CD14-positive monocyte (primary cell): ENCODE data around the gene CLDN6. TPM values are rescaled to one million over a fixed set of nuclear protein-coding genes. Genes with fewer than 3 reads are reported as not detected.

Experiments
- DNase-seq, 3 donors: peaks; one replicate each; pipeline ENCODE4 v3.0.0-alpha.2; 2011 to 2022
- H2AFZ ChIP-seq: 2 replicates; pipeline ENCODE4 v1.6.0; 2012; ENCODE audit warnings: mild to moderate bottlenecking, low read depth, low read length, inconsistent platforms; ENCODE audit not compliant: insufficient read depth, poor library complexity, severe bottlenecking
- H3K27ac ChIP-seq, 2 donors: 1 replicate in 1 of 2; 2 replicates in 1 of 2; pipeline ENCODE4 v1.5.1; 2012 to 2013; ENCODE audit warnings: low read length in 2 of 2, control low read depth in 1 of 2, inconsistent platforms in 1 of 2, low read depth in 1 of 2, mild to moderate bottlenecking in 1 of 2
- H3K27me3 ChIP-seq, 2 donors: one replicate each; pipeline versions ENCODE4 v1.6.0 to v1.6.1; 2011 to 2013; ENCODE audit warnings: low read length in 2 of 2; ENCODE audit not compliant: control insufficient read depth in 2 of 2, insufficient read depth in 2 of 2
- H3K36me3 ChIP-seq, 2 donors: replicated peaks in 1 of 2; 1 replicate in 1 of 2; 2 replicates in 1 of 2; pipeline versions ENCODE4 v1.5.1 to v1.6.1; 2012 to 2013; ENCODE audit warnings: low read length in 2 of 2, control low read depth in 1 of 2, inconsistent platforms in 1 of 2, mild to moderate bottlenecking in 1 of 2; ENCODE audit not compliant: insufficient read depth in 2 of 2, control insufficient read depth in 1 of 2
- H3K4me1 ChIP-seq, 2 donors: 1 replicate in 1 of 2; 2 replicates in 1 of 2; pipeline versions ENCODE4 v1.5.1 to v1.6.1; 2012 to 2013; ENCODE audit warnings: low read length in 2 of 2, control low read depth in 1 of 2, inconsistent platforms in 1 of 2, mild to moderate bottlenecking in 1 of 2, moderate library complexity in 1 of 2; ENCODE audit not compliant: insufficient read depth in 2 of 2, control insufficient read depth in 1 of 2
- H3K4me2 ChIP-seq: replicated peaks from 2 replicates; pipeline ENCODE3; 2012; ENCODE audit warnings: low read length, moderate library complexity, mild to moderate bottlenecking; ENCODE audit not compliant: poor library complexity, severe bottlenecking; ENCODE audit errors: extremely low read depth
- H3K4me3 ChIP-seq, 3 experiments: fragments of 200-600 bp in 1 of 3; sonication (generic) in 1 of 3; replicated peaks in 1 of 3; 1 replicate in 2 of 3; 2 replicates in 1 of 3; pipeline ENCODE4 v1.5.1; 2011 to 2013; ENCODE audit warnings: low read length in 3 of 3, mild to moderate bottlenecking in 3 of 3, control low read depth in 2 of 3, low read depth in 2 of 3, inconsistent platforms in 1 of 3, moderate library complexity in 1 of 3
- H3K79me2 ChIP-seq: 2 replicates; pipeline ENCODE4 v1.6.0; 2012; ENCODE audit warnings: mild to moderate bottlenecking, control low read depth, inconsistent platforms, low read length, moderate library complexity; ENCODE audit not compliant: insufficient read depth
- H3K9ac ChIP-seq: 2 replicates; pipeline ENCODE4 v1.6.0; 2017; ENCODE audit warnings: low read length, mild to moderate bottlenecking; ENCODE audit not compliant: insufficient read depth, poor library complexity, severe bottlenecking
- H3K9me3 ChIP-seq, 2 donors: replicated peaks in 1 of 2; 1 replicate in 1 of 2; 2 replicates in 1 of 2; pipeline versions ENCODE4 v1.5.1 to v1.6.1; 2012 to 2013; ENCODE audit warnings: low read length in 2 of 2, control low read depth in 1 of 2; ENCODE audit not compliant: control insufficient read depth in 1 of 2, insufficient read depth in 1 of 2
- H4K20me1 ChIP-seq: 2 replicates; pipeline ENCODE4 v1.6.0; 2012; ENCODE audit warnings: mild to moderate bottlenecking, low read length, control low read depth, moderate library complexity; ENCODE audit not compliant: insufficient read depth
- H3K27ac Mint-ChIP-seq, 7 donors: one replicate each; pipeline ENCODE4 v1.8.0; 2020; ENCODE audit warnings: mild to moderate bottlenecking in 7 of 7, mixed read lengths in 7 of 7, moderate library complexity in 6 of 7, inconsistent platforms in 2 of 7
- H3K27me3 Mint-ChIP-seq, 3 donors: one replicate each; pipeline ENCODE4 v1.8.0; 2021 to 2022; ENCODE audit warnings: low read depth in 3 of 3, mild to moderate bottlenecking in 3 of 3, mixed read lengths in 3 of 3, moderate library complexity in 3 of 3, inconsistent platforms in 1 of 3
- H3K36me3 Mint-ChIP-seq, 2 donors: one replicate each; pipeline ENCODE4 v1.8.0; 2020; ENCODE audit warnings: mixed read lengths in 2 of 2, inconsistent platforms in 1 of 2, mild to moderate bottlenecking in 1 of 2
- H3K4me1 Mint-ChIP-seq: one replicate; pipeline ENCODE4 v1.8.0; 2020; ENCODE audit warnings: mild to moderate bottlenecking, mixed read lengths
- H3K4me3 Mint-ChIP-seq, 2 donors: one replicate each; pipeline ENCODE4 v1.8.0; 2020; ENCODE audit warnings: mild to moderate bottlenecking in 2 of 2, mixed read lengths in 2 of 2, moderate library complexity in 1 of 2
- H3K9me3 Mint-ChIP-seq, 7 donors: one replicate each; pipeline ENCODE4 v1.8.0; 2020 to 2022; ENCODE audit warnings: mixed read lengths in 7 of 7, mild to moderate bottlenecking in 6 of 7, moderate library complexity in 6 of 7, inconsistent platforms in 2 of 7
- CTCF ChIP-seq: fragments of 200-600 bp; IDR thresholded peaks from one replicate; pipeline ENCODE4 v1.8.0; 2022; ENCODE audit warnings: antibody characterized with exemption, mild to moderate bottlenecking
- WGBS: methylation state at CpG from one replicate; pipeline ENCODE4 v1.1.5; 2013; ENCODE audit warnings: missing lambda C conversion rate; ENCODE audit not compliant: insufficient coverage; 5-methylcytosine and 5-hydroxymethylcytosine counted together
- intact Hi-C, 2 donors: fragments of 100-400 bp; cut with micrococcal nuclease; formaldehyde crosslinking; loops; one replicate each; pipeline versions ENCODE4 v1.15.0 to v1.15.1; 2023
- polyA plus RNA-seq, 3 donors: library from polyadenylated mRNA; depleted of rRNA in 1 of 3; unstranded in 2 of 3; stranded (reverse) in 1 of 3; fragments of 300-500 nt in 2 of 3; fragments of >200 nt in 1 of 3; fragmentation: Illumina TruSeq in 2 of 3; gene quantifications; 1 replicate in 2 of 3; 2 replicates in 1 of 3; pipeline ENCODE4 v1.2.3, GENCODE V29; 2012 to 2021

Gene CLDN6
- polyA plus RNA-seq, 3 donors, result not detected

GRCh38 chr16:2975161-2975795 is 42.7 kb downstream of the CLDN6 start:
- Histone ChIP-seq H3K4me1 (peaks cover 16 to 23% of the 10 kb centered on the region in 2 donors), H3K9ac (no peak overlapping the region), H4K20me1 (peaks cover 19% of the 10 kb centered on the region), H3K4me3 (no peak overlapping the region), H2AFZ (no peak overlapping the region), H3K9me3 (no peaks in the 10 kb centered on the region), H3K27ac (no peak overlapping the region), H3K36me3 (peaks cover 20 to 31% of the 10 kb centered on the region in 2 donors), H3K27me3 (no peaks in the 10 kb centered on the region), H3K79me2 (peaks cover 25% of the 10 kb centered on the region), H3K4me2 (no peak overlapping the region)
- no peak overlapping the region for H3K4me3 Mint-ChIP-seq
- intact Hi-C loops, result no loop called here
- no peaks in the 10 kb centered on the region for H3K9me3 Mint-ChIP-seq
- peaks cover 10 to 27% of the 10 kb centered on the region in 2 donors for H3K36me3 Mint-ChIP-seq
- H3K27me3 Mint-ChIP-seq, result peaks cover 0 to 1% (median 0%) of the 10 kb centered on the region in 3 donors
- DNase-seq, result no peak
- peaks cover 28% of the 10 kb centered on the region for H3K4me1 Mint-ChIP-seq
- 96% methylated on average over 28 of the region's 28 CpGs for WGBS
- TF ChIP-seq CTCF, result no peak
- H3K27ac Mint-ChIP-seq, result no peak overlapping the region

- Mint-ChIP-seq H3K36me3 (peaks cover 10 to 27% of the 10 kb centered on the region in 2 donors), H3K4me3 (no peak overlapping the region), H3K9me3 (no peaks in the 10 kb centered on the region), H3K4me1 (peaks cover 25% of the 10 kb centered on the region), H3K27me3 (peaks cover 0 to 1% (median 0%) of the 10 kb centered on the region in 3 donors), H3K27ac (no peak overlapping the region)
- H4K20me1 ChIP-seq, result peaks cover 22% of the 10 kb centered on the region
- H2AFZ ChIP-seq, result no peak overlapping the region
- TF ChIP-seq CTCF, result no peak
- H3K4me2 ChIP-seq, result no peak overlapping the region
- H3K36me3 ChIP-seq, result peaks cover 20 to 31% of the 10 kb centered on the region in 2 donors
- no peaks in the 10 kb centered on the region for H3K9me3 ChIP-seq
- H3K27me3 ChIP-seq, result no peaks in the 10 kb centered on the region
- H3K27ac ChIP-seq, result no peak overlapping the region
- H3K4me1 ChIP-seq, result peaks cover 13 to 23% of the 10 kb centered on the region in 2 donors
- H3K9ac ChIP-seq, result no peak overlapping the region
- H3K4me3 ChIP-seq, result no peak overlapping the region
- peaks cover 26% of the 10 kb centered on the region for H3K79me2 ChIP-seq
- DNase-seq, result no peak
- WGBS, result 97% methylated on average over 12 of the region's 15 CpGs
- intact Hi-C loops, result no loop called here
Observed at GRCh38 chr16:2974319-2975056, 43.5 kb downstream of the CLDN6 start.
